ENCODE results near the gene AGPAT3.

Gene AGPAT3

DNA sequence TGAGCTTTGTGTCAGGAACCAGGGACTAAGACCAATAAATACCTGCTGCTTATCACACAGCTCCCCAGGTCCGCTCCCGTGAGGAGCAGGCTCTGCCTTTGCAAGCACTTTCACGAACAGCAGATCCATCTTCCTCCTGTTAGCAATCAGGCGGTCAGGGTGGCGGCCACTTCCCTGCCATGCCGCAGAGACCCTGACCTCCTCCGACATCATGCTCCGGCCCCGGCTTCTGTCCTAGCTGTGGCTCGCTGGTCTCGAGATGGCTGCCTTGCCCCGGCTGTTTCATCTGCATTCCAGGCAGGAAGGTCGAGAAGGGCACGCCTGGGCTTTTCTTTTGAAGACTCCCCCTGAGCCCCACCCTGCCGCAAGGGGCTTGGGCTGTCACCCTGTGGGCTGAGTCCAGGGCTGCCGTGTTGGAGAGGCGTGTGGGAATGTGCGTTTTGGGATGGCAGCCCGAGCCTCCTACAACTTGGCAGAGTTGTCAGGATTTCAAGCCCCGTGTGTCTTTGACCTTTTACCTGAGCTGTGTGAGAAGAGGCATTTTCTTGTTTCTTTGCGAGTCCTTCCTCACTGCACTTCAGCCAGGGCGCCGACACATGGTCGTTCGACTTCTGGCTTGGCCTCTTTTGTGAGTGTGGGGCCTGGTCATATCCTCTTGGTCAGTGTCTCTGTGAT is 59.5 kb downstream of the AGPAT3 start:
- DNase-seq (ENCODE audit: low read depth) = no peak

DNA sequence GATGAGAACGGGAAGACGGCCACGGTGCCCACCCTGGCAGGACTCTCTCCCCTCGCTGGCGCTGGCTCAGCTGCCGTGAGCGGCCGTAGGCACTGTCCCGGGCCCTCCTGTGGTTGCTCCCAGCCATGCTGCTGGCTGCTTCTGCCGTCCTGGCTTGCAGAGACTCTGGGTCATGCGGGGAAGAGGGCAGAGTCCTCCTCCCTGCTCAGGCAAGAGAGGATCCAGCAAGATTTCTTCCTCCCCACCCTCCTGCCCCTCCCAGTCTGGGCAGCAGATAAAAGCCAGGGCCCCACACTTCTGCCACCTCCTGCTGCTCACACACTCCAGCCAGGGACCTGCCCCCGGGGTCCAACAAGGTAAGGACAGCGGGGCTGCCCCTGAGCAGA is 60.1 kb downstream of the AGPAT3 start:
- DNase-seq (ENCODE audit: low read depth) = no peak

DNA sequence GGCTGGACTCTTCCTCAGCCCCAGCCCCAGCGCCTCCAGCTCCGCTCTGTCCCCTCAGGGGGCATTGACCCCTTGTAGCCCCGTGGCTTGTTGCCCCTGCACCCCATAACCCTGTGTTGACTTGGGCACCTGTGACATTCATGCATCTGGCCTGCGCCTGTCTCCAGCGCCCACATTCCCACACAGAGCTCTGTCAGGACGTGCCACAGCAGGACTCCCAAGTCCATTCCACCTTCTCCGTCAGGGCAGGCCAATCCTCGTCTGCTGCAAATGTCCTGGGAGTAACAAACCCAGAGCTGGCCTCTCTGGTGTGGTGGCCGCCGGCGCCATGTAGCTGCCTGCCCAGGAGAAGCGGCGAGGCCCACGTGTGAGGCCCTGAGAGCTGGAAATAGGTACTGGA is 60.6 kb downstream of the AGPAT3 start:
- no peak for DNase-seq (ENCODE audit: low read depth)

DNA sequence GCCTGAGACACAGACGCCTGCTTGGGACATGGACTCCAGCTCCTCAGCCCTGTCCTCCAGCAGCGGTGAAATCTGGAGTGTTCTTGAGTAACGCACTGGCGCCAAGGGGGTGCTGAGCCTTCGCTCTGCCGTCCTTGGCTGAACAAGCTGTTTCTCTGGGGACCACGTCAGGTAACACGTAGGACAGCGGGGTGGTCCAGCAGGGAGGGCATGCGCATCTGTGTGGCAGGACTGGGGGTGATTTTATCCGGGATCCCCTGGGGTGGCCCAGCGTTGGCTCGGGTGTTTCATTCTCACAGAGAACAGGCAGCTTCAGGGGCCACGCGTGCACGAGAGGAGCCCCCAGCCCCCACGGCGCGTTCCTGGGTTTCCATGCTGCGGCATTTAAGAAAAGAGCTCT is 61.2 kb downstream of the AGPAT3 start:
- DNase-seq (ENCODE audit: low read depth) = no peak

DNA sequence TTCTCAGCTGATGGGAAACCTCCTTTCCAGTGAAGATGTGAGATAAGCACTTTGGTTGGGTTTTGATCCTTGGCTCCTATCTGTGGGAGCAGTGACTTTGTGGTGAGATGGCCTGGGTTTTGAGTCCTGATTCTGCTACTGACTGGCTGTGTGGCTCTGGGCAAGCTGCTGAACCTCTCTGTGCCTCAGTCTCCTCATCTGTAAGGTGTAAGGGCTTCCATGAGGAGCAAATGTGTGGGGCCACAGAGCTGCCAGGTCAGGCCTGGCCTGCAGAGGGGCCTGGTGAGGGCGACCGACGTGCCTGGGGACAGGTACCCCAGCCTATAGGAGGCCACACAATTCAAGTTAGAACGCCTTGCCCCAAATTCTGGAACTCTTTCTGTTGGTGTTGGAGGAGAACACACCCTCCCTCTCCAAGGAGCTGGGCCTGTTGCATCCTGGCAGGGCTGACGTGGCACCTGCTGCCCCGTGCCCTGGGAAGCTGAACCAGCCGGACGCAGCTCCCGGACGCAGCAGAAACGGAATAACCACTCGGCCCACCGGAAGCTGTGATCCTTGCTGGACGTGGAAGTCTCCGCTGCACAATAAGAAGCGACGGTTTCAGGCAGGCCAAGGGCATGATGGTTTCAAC is 62.7 kb downstream of the AGPAT3 start:
- DNase-seq (ENCODE audit: low read depth) = no peak

DNA sequence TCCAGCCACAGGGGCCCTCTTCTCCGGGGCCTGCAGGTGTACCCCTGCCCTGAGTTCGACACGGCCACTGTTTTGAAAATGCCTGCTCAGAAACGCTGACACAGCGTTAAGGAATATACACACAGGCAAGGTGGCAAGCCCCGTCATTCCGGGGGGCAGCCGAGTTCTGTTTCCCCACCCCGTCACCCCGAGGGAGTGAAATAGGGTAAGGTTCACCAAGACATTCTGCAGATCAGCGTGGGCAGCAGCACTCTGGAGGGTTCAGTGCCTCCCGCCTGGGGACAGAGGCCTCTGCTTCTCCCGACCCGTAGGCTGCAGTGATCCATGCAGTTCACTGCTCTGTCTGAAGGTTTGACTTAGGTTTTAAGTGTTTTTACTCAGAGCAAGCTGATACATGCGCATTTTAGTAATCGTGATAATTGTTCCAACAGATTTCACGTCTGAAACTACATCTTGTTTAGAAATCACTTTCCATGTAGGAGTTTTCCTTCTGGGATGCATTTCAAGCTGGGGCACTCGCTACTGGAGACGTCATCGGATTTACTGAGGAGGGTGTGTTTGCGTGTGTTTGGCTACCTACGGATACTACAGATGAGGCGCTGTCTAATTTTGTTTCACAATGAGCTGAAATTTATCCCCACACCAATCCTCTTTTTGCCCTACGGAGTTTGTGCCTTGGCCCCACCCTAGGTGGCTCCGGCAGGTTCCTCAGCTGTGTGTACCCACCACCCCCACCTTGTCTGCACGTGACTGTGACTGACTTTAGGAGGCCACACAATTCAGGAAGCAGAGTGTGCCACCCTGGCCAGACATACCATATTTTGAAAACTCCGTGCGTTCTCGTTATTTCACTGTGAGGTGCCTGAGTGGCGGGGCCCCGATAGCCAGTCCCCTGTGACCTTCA is 63.5 kb downstream of the AGPAT3 start:
- no peak for DNase-seq (ENCODE audit: low read depth)

DNA sequence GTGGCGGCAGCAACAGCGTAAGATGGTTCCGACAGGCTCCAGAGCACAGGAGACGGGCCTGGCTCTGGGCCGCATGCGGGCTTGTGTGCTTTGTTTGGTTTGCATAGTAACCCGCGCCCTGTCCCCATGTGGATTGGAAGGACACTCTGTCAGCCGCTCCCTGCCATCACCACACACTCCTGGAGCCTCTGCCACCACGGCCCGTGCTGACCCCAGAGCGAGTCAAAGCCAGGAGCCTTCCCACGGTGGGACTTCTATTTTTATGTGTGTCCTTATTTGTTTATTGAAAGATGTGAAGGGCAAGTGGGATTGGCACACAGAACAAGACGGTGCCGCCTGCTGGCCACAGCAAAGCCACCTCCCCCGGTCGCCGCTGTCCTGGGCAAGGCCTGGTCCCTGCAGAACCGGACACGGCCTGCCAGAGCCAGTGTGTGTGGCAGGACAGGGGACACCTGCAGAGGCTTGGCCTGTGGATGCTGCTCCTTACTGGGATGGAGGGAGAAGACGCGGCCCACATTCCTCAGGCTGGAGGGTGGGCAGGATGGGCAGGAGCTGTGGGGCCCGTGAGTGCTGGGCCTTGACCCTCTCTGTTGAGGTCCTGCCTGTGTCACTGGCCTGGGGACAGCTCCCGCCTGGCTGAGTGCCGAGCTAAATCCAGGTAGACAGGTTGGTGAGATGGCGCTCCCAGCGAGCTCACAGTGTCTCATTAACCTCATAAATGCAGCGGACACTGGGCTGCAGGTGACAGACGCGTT is 64.4 kb downstream of the AGPAT3 start:
- DNase-seq (ENCODE audit: low read depth) = no peak

DNA sequence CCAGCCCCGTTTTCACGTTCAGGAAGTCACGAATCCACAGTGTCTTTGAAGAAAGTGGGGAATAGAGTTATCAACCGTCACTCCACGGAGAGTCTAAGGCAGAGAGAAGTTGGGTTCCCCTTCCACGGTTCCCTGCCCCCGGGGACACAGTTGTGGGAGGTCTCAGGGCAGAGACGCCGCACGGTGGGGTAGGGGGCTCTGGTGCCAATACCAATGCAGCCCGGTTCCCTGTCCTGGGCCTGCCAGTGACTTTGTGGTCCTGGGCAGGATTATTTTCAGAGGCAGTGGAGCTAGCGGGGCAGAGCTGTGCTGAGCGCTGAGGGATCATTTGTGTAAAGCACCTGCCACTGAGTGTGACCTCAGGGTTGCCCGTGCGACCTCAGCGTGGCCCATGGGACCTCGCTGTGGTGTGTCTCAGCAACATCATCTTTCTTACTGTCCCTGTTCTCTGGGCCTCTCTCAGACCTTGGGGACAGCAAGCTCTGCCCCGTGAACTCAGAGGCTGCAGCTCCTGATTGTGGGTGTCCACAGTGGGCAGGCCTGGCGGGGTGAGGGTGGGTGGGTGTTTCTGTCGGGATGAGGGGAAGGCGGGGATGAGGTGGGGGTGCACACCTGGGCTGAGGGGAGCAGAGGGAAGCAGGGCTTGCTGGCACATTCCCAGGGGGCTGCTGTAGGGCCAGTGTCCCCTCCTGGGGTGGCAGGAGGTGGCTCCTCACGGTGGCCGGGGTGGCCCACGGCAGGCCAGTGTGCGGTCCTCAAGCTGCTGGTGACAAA is 65.2 kb downstream of the AGPAT3 start:
- DNase-seq (ENCODE audit: low read depth) = no peak

DNA sequence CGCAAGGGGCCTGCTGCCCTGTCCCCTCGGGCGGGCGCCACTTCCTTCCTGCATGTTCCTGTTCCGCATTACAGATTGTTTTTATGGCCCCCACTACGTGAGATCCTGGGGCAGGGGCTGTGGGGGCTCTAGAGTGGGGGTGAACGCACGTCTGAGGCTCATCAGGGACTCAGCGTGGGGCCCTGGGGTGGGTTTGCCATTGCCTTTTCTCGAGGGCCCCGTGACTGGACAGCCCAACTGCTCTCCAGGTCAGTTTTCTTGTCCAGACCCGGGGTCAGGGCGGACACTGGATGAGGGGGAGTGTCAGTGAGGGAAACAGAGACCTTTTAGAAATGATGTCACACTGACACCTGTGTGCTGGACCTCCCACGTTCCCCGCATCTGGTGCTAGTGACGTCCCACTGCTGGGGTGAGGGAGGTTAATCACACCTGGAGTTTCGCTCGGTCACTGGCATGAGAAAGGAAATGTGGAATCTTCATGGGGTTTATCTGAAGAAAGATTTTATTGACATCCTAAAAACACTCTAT is 65.9 kb downstream of the AGPAT3 start:
- no peak for DNase-seq (ENCODE audit: low read depth)

DNA sequence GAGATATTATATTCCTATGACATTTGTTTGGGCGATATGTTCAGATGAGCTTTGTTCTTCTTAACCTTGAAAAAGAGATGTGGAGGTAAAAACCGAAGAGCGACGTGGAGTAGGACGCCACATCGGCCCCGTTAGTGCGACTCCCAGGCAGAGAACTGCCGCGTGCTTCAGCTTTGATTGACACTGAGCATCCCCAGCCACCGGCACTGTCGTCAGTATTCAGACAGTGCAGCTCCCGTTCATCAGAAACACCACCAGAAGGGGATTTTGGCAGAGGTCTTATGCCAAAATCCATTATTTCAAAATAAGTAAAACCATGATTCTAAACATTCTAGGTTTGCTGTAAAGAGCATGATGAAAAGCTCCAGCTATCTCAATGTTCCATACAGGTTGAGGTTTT is 66.5 kb downstream of the AGPAT3 start:
- no peak for DNase-seq (ENCODE audit: low read depth)

DNA sequence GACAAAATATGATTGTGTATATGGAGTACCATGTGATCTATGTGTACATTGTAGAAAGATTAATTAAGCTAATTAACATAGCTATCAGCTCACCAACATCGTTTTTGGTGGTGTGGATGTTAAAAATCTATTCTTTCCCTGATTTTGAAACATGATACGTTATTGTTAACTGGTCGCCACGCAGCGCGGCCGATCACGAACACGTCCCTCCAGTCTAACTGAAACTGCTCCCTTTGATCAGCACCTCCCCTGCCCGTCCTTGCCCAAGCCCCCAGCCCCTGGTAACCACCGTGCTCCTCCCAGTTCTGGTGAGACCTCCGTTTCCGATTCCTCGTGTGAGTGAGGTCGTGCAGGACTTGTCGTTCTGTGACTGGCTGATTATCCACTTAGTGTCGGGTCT is 67.0 kb downstream of the AGPAT3 start:
- DNase-seq (ENCODE audit: low read depth) = no peak

DNA sequence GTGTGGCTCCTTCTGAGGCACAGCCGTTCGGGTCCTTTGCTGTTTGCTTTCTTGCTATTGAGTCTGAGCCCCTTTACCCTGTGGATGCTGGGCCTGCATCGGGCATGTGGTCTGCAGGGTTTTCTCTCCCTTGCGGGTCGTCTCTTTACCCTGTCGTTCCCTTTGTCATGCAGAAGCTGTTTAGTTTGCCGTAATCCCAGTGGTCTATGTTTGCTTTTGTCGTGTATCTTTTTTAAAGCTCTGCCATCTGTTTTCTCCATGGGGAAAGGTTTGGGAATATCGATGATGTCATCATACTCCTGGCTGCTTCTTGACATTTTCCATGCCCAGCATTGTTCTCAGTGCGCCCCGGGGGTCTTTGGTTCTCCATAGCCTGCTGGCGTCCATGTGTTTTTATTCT is 68.2 kb downstream of the AGPAT3 start:
- no peak for DNase-seq (ENCODE audit: low read depth)

DNA sequence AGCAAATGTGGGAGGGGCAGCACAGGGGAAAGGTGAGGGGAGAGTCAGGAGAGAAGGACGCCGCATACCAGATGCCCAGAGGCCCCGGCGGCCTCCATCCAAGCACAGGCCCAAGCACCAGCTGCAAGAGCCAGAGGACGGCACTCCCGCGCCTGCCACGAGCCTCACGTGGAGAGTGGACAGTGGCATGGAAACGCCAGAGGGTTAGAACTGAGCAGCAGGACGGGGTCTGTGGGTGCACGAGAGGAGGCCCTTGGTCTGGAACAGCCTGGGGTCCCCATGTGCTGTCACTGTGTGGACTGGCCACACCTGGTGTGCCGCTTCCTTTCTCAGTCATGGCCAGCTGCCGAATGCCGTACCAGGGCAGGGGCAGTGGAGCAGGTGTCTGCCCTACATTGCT is 68.7 kb downstream of the AGPAT3 start:
- no peak for DNase-seq (ENCODE audit: low read depth)

DNA sequence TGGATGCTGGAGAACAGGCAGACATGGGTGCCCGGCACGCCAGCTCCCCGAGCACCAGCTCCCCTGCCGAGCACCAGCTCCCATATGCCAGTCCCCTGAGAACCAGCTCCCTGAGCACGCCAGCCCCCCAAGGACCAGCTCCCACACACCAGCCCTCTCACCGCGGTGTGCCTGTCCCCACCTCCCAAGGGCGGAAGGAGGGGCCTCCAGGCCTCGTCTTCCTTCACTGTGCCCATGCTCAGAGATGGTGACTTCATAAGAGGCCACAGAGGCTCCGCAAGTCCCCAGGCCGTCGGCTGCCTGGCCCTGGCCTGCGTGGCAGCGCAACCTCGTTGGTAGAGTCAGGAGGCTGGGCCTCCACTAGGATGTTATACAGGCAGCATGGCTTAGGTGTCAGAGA is 69.1 kb downstream of the AGPAT3 start:
- no peak for DNase-seq (ENCODE audit: low read depth)

DNA sequence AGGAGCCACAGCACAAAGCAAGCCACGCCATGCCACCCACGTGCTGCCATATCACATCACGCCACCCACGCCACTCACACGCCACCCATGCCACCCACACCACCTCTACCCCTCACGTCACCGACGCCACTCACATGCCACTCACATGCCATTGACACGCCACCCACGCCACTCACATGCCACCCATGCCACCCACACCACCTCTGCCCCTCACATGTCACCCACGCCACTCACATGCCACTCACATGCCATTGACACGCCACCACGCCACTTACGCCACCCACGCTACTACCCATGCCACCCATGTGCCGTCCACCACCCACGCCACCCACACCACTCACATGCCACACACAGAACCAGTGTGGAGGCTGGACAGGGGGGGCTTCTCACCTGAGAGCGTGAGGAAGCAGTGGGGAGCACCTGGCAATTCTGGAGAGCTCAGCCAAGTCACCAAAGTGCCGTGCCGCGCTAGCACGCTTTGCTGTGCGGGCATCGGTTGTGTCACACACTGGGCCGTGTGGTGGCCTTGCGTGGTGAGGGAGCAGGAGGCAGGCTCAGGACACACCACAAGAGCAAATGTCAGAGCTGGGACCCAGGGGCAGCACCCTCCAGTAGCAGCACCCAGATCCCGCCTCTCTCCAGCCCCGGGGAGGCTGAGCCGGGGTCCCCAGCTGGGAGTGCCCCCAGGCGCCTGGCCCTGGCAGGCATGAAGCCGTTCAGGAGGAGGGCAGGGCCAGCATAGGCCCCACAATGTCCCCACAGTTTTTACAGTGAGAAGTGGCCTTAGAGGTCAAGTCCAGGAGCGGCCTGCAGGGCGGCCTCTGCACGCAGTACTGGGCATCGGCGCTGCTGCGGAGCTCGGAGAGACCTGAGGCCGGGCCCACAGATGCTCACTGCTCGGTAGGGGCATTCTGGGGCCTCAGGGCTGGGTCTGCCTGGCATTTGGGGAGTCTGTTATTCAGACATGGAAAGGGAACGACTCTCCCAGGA is 70.0 kb downstream of the AGPAT3 start:
- no peak for DNase-seq (ENCODE audit: low read depth)

DNA sequence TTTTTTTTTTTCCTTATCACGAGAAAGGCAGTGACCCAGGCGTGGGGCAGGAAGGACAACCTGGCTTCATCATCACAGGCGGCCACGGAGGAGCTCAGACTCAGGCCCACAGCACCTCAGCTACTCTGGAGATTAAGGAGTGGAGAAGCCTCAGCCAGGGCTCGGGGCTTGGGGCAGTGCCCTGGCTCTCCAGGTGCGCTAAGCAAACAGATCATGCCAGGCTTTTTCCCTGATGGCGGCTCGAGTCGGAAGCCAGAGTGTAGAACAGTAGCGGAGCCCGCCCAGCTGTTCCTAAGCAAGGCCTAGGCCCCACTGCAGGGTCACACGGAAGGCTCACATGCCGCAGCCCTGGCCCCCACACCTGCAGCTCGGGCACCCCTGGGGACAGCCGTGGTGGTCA is 70.7 kb downstream of the AGPAT3 start:
- no peak for DNase-seq (ENCODE audit: low read depth)

DNA sequence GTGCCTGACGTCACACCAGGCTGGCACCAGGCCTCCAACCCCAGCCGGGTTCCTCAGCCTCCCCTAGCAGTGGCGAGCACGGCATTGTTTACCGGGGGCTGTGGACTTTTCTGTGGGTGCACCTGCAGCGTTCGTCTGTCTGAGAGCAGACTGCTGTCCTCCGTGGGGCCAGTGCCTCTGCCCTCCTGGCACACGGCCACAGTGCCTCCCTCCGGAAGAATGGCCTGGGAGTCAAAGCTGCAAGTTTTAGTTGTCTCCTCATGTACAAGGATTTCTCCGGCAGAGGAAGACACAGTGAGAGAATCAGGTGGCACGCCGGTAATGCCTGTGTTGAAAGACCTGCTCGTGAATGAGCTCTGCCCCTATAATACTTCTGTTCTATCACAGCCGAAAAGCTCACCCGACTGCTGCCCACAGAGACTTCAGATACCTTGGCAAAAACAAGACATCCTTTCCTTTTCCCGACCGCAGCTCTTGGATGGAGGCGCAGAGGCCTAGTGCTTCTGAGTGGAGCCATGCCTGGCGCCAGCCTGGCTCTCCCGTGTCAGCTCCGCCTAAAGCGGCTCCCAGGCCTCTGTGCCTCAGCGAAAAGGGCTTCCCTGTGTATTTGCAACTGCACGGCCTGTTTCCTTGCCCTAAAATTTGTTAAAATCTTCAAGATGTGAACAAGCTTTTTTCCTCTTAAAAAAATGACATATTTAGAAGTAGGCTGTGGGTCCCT is 71.4 kb downstream of the AGPAT3 start:
- no peak for DNase-seq (ENCODE audit: low read depth)

DNA sequence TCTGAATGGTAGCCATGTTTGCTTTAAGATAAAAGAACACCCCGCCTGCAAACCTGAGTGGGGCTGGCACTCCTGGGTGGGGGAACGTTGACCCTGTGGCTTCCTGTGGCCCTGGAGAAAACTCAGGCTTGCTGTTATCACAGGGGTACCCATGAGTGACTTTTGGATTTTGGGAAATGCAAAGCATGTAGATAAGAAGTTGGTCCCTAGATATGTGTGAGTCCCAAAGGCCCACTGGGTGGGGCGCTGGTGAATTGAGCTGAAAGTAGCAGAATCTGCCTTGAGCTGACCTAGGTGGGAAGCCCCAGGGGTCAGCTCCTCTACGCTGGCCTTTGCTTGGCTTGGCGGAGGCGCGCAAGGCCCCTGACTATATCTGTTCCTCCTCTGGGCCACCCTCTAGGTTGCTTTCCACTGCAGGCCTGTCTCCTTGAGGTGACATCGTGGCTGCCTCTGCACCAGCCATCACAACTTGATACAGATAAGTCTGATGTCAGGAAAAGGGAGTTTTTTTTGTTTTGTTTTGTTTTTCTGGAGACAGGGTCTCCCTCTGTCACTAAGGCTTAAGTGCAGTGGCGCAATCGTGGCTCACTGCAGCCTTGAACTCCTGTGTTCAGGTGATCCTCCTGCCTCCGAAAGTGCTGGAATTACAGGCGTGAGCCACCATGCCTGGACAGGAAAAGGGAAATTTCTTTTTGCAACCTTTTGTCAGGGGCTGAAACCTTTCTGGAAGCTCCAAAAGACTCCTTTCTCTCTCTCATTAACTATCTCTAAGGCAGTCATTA is 72.2 kb downstream of the AGPAT3 start:
- DNase-seq (ENCODE audit: low read depth) = no peak

DNA sequence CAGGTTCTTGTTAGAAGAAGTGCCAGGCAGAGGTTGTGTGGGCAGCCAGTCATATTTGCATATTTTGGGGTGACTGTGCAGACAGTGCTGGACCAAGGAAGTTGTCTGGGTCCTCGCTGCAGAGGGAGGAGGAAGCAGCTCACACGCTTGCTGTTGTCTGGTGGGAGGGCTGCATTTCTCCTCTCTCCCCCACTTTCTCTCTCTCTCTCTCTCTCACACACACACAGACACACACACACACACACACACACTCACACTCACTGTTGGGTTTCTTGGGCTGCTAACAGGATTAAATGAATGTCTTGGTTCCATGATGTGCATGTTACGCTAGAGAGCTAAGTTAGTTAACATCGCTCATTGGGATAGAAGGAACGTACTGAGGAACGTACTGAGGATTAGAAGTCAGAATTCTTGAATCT is 72.9 kb downstream of the AGPAT3 start:
- no peak for DNase-seq (ENCODE audit: low read depth)

All from CMK (cell line).